ENCODE results near the gene PTPRN2. TPM values are rescaled to one million over a fixed set of nuclear protein-coding genes. Genes with fewer than 3 reads are reported as not detected.

PTPRN2 gene
- polyA plus RNA-seq, 1 of the 3 experiments (the other 2 are of a cell fraction), result 4.0 TPM

DNA sequence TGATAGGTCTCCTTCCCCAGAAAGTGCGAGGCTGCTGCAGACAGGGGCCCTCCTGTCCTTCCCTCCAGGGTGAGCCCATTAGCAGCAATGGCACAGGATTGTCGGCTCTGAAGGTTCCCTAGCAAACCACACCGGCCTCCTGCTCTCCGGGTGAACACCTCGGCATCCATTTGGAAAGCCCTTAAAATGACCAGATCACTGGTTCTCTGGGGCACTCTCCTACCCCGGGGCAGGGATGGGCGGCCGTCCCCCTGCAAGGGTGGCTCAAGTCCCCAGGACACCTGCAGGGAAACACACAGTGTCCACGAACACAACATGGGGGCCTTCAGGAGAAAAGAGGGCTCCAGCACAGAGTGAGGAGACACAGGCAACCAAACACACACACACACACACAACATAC, 459.1 kb downstream of the PTPRN2 start:
- Histone ChIP-seq H4K20me1 (ENCODE audit: insufficient read depth) (no peaks in the 10 kb centered on the region), H3K9me3 (no peaks in the 10 kb centered on the region)
- CTCF ChIA-PET, result no interaction called here

DNA sequence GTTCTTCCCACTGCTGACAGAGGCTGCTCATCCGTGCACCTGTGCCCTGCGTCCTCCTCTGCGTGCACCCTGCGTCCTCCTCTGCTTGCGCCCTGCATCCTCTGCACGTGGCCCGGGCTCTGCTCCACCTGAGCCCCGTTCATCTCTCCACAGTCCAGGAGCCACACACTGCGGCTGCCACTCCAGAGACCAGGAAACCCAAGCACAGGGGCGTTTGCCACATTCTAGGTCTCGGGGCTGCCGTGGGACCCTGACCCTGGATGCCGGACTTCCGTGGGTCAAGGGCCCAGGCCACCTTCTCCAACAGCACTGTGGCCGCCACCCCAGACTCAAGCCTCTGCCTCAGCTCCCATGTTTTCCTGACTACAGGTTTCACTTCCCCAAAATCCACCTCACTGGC, 460.4 kb downstream of the PTPRN2 start:
- DNase-seq, result no peak

More for the DNA sequence above, 459.1 kb downstream of the PTPRN2 start:
- no peaks in the 10 kb centered on the region for H3K9me2 ChIP-seq
- no peak overlapping the region for H3K27ac ChIP-seq (ENCODE audit: low read depth in 2 of 2, low read length in 1 of 2)
- 53% methylated on average over 9 of the region's 9 CpGs for WGBS (ENCODE audit: low lambda C conversion rate)
- no peaks in the 10 kb centered on the region for H3K4me1 ChIP-seq (ENCODE audit: control insufficient read depth in 1 of 2, insufficient read depth in 2 of 2, low read depth in 1 of 2, low read length in 1 of 2)
- H3K9ac ChIP-seq, result no peak overlapping the region
- TF ChIP-seq MXI1 (IDR thresholded peaks at IDR 0.05; ENCODE audit: low read depth, low read length) (no peak), TEAD4 (IDR thresholded peaks at IDR 0.05; ENCODE audit: borderline replicate concordance, insufficient read depth) (no peak)
- no peaks in the 10 kb centered on the region for H3K36me3 ChIP-seq (replicated peaks in 1 of 2; ENCODE audit: control insufficient read depth in 1 of 2, insufficient read depth in 2 of 2, low read length in 1 of 2)
- no peak for DNase-seq
- no peaks in the 10 kb centered on the region for H3K27me3 ChIP-seq (ENCODE audit: insufficient read depth)
- H3K4me2 ChIP-seq, result no peak overlapping the region
- no peak overlapping the region for H2AFZ ChIP-seq (ENCODE audit: low read depth)
- POLR2A ChIA-PET, result no interaction called here
- no peak overlapping the region for H3K4me3 ChIP-seq (ENCODE audit: low read depth in 2 of 2, low read length in 1 of 2)
- H3F3A ChIP-seq (replicated peaks; ENCODE audit: insufficient read depth), result no peaks in the 10 kb centered on the region
- no peaks in the 10 kb centered on the region for H3K79me2 ChIP-seq (ENCODE audit: insufficient read depth)

More for the DNA sequence above, 460.4 kb downstream of the PTPRN2 start:
- no peak overlapping the region for H3K27ac ChIP-seq (ENCODE audit: low read depth in 2 of 2, low read length in 1 of 2)
- H3K27me3 ChIP-seq (ENCODE audit: insufficient read depth), result no peaks in the 10 kb centered on the region
- no peak overlapping the region for H3K4me2 ChIP-seq
- H4K20me1 ChIP-seq (ENCODE audit: insufficient read depth), result no peaks in the 10 kb centered on the region
- no peaks in the 10 kb centered on the region for H3F3A ChIP-seq (replicated peaks; ENCODE audit: insufficient read depth)
- TF ChIP-seq PBX3 (IDR thresholded peaks at IDR 0.05), result no peak
- no peak for TF ChIP-seq RAD21 (IDR thresholded peaks at IDR 0.05; ENCODE audit: low read length)
- TF ChIP-seq, protein P1, sequence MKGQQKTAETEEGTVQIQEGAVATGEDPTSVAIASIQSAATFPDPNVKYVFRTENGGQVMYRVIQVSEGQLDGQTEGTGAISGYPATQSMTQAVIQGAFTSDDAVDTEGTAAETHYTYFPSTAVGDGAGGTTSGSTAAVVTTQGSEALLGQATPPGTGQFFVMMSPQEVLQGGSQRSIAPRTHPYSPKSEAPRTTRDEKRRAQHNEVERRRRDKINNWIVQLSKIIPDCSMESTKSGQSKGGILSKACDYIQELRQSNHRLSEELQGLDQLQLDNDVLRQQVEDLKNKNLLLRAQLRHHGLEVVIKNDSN (IDR thresholded peaks at IDR 0.05; ENCODE audit: borderline replicate concordance, low read depth), result no peak
- no peak for TF ChIP-seq CHD2 (IDR thresholded peaks at IDR 0.05; ENCODE audit: low read length, partially characterized antibody)
- no peak for TF ChIP-seq FOXM1 (IDR thresholded peaks at IDR 0.05; ENCODE audit: low read depth)
- no peak for TF ChIP-seq SMC3 (IDR thresholded peaks at IDR 0.05; ENCODE audit: low read depth, low read length)
- TF ChIP-seq SIN3A (IDR thresholded peaks at IDR 0.05; ENCODE audit: borderline replicate concordance, low read depth, low read length), result no peak
- no peak for TF ChIP-seq CTCF (IDR thresholded peaks at IDR 0.05)
- TF ChIP-seq, protein P2, sequence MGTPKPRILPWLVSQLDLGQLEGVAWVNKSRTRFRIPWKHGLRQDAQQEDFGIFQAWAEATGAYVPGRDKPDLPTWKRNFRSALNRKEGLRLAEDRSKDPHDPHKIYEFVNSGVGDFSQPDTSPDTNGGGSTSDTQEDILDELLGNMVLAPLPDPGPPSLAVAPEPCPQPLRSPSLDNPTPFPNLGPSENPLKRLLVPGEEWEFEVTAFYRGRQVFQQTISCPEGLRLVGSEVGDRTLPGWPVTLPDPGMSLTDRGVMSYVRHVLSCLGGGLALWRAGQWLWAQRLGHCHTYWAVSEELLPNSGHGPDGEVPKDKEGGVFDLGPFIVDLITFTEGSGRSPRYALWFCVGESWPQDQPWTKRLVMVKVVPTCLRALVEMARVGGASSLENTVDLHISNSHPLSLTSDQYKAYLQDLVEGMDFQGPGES (IDR thresholded peaks at IDR 0.05; ENCODE audit: low read depth, low read length), result no peak
- no peak for TF ChIP-seq FOXJ3 (CRISPR knock-in tag; IDR thresholded peaks at IDR 0.05)
- no peak for TF ChIP-seq GATA2 (CRISPR knock-in tag; IDR thresholded peaks at IDR 0.05)
- TF ChIP-seq TAF1 (IDR thresholded peaks at IDR 0.05; ENCODE audit: borderline replicate concordance, low read depth, low read length), result no peak
- TF ChIP-seq, protein P3, sequence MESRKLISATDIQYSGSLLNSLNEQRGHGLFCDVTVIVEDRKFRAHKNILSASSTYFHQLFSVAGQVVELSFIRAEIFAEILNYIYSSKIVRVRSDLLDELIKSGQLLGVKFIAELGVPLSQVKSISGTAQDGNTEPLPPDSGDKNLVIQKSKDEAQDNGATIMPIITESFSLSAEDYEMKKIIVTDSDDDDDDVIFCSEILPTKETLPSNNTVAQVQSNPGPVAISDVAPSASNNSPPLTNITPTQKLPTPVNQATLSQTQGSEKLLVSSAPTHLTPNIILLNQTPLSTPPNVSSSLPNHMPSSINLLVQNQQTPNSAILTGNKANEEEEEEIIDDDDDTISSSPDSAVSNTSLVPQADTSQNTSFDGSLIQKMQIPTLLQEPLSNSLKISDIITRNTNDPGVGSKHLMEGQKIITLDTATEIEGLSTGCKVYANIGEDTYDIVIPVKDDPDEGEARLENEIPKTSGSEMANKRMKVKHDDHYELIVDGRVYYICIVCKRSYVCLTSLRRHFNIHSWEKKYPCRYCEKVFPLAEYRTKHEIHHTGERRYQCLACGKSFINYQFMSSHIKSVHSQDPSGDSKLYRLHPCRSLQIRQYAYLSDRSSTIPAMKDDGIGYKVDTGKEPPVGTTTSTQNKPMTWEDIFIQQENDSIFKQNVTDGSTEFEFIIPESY (IDR thresholded peaks at IDR 0.05; ENCODE audit: borderline replicate concordance, low read depth), result no peak
- TF ChIP-seq JUND (IDR thresholded peaks at IDR 0.05), result no peak
- TF ChIP-seq NFIC (IDR thresholded peaks at IDR 0.05; ENCODE audit: borderline replicate concordance), result no peak
- WGBS (ENCODE audit: low lambda C conversion rate), result 52% methylated on average over 15 of the region's 15 CpGs
- no peak overlapping the region for H3K9ac ChIP-seq
- no peaks in the 10 kb centered on the region for H3K9me2 ChIP-seq
- no peak overlapping the region for H2AFZ ChIP-seq (ENCODE audit: low read depth)
- H3K79me2 ChIP-seq (ENCODE audit: insufficient read depth), result no peaks in the 10 kb centered on the region
- H3K4me1 ChIP-seq (ENCODE audit: control insufficient read depth in 1 of 2, insufficient read depth in 2 of 2, low read depth in 1 of 2, low read length in 1 of 2), result no peaks in the 10 kb centered on the region
- no peaks in the 10 kb centered on the region for H3K36me3 ChIP-seq (replicated peaks in 1 of 2; ENCODE audit: control insufficient read depth in 1 of 2, insufficient read depth in 2 of 2, low read length in 1 of 2)
- ChIA-PET CTCF (no interaction called here), POLR2A (no interaction called here)
- H3K4me3 ChIP-seq (ENCODE audit: low read depth in 2 of 2, low read length in 1 of 2), result no peak overlapping the region
- H3K9me3 ChIP-seq, result no peaks in the 10 kb centered on the region
